NB4 (cell line): Measurements from ENCODE around the gene UAP1.

Experiments
- DNase-seq: peaks from one replicate; pipeline ENCODE4 v3.0.0; 2010; ENCODE audit warnings: low read depth
- H3K4me3 ChIP-seq: one replicate; pipeline ENCODE4 v1.5.1; 2011; ENCODE audit warnings: mild to moderate bottlenecking, low read depth, low read length, moderate library complexity
- MYC ChIP-seq: IDR thresholded peaks from 2 replicates; pipeline ENCODE4 v1.6.1; 2011; ENCODE audit warnings: low read depth, low read length
- POLR2A ChIP-seq: IDR thresholded peaks from 2 replicates; pipeline ENCODE4 v1.6.1; 2011; ENCODE audit warnings: mild to moderate bottlenecking; ENCODE audit not compliant: insufficient read length; ENCODE audit errors: extremely low read depth
- TF ChIP-seq, protein P1 (sequence below): IDR thresholded peaks from 2 replicates; pipeline ENCODE4 v1.6.1; 2011; ENCODE audit warnings: low read depth, low read length
- TF ChIP-seq, protein P2 (sequence below): IDR thresholded peaks from one replicate; pipeline ENCODE4 v1.5.1; 2012; ENCODE audit warnings: low read depth, low read length

Gene UAP1

DNA sequence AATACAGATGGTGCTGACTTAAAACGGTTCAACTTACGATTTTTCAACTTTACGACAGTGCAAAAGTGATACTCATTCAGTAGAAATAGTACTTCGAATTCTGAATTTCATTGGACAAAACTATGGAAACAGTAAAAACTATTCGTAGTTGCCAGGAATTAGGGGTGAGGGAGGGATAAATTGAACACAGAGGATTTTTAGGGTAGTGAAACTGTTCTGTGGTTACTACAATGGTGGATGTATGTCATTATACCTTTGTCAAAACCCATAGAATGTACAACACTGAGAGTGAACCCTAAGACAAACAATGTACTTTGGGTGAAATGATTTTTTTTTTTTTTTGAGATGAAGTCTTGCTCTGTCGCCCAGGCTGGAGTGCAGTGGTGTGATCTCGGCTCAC is 78.2 kb downstream of the UAP1 start:
- H3K4me3 ChIP-seq = no peak overlapping the region
- no peak for DNase-seq
- TF ChIP-seq POLR2A (no peak), MYC (no peak)
- TF ChIP-seq, protein P1, sequence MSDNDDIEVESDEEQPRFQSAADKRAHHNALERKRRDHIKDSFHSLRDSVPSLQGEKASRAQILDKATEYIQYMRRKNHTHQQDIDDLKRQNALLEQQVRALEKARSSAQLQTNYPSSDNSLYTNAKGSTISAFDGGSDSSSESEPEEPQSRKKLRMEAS = no peak
- TF ChIP-seq, protein P2, sequence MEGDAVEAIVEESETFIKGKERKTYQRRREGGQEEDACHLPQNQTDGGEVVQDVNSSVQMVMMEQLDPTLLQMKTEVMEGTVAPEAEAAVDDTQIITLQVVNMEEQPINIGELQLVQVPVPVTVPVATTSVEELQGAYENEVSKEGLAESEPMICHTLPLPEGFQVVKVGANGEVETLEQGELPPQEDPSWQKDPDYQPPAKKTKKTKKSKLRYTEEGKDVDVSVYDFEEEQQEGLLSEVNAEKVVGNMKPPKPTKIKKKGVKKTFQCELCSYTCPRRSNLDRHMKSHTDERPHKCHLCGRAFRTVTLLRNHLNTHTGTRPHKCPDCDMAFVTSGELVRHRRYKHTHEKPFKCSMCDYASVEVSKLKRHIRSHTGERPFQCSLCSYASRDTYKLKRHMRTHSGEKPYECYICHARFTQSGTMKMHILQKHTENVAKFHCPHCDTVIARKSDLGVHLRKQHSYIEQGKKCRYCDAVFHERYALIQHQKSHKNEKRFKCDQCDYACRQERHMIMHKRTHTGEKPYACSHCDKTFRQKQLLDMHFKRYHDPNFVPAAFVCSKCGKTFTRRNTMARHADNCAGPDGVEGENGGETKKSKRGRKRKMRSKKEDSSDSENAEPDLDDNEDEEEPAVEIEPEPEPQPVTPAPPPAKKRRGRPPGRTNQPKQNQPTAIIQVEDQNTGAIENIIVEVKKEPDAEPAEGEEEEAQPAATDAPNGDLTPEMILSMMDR = no peak

- TF ChIP-seq, protein P2 = no peak
- TF ChIP-seq POLR2A (no peak), MYC (no peak)
Observed at GRCh38 chr1:162641114-162641513, 79.6 kb downstream of the UAP1 start.

GRCh38 chr1:162644986-162645314 is 83.4 kb downstream of the UAP1 start:
- TF ChIP-seq, protein P2 = no peak
- TF ChIP-seq POLR2A (no peak), MYC (no peak)
- TF ChIP-seq, protein P1 = no peak

More at GRCh38 chr1:162641114-162641513, 79.6 kb downstream of the UAP1 start:
- H3K4me3 ChIP-seq = no peak overlapping the region
- DNase-seq = no peak

DNA sequence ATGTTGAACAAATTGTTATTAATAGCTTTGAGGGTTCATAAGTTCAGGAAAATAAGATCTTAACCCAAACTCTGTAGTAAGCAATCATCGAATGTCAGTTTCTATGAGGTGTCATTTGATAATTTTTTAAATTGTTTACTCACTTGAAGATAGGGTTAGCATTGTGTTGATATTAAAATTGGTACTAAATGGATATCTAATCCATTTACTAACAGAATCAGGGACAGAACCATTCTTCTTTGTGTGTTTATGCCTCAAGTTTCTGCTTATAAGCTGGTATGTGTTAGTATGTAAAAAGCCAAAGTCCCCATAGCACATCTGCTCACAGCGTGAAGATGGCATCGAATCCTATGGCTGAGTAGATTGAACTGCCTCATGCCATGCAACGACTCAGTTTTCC is 84.1 kb downstream of the UAP1 start:
- TF ChIP-seq MYC (no peak), POLR2A (no peak)
- TF ChIP-seq, protein P1 = no peak
- TF ChIP-seq, protein P2 = no peak
- H3K4me3 ChIP-seq = no peak overlapping the region
- no peak for DNase-seq

More at GRCh38 chr1:162644986-162645314, 83.4 kb downstream of the UAP1 start:
- no peak for DNase-seq
- no peak overlapping the region for H3K4me3 ChIP-seq

DNA sequence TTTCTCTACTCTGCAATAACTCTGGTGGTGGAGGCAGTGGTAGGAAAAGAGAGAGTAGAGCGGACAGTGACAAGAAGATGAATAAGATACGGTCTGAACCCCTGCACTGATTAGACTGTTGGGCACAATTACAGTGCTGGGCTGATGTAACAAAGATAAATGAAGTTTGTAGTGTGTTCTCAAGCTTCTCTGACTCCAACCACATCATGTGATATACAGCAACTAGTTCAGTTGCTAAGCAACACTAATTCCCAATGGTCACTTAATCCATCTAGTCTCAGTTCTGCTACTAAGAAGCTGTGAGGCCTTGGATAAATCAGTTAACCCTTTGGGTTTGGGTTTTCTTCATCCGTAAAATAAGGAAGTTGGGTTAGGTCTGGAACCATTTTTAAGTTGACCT is 88.1 kb downstream of the UAP1 start:
- DNase-seq = no peak
- no peak overlapping the region for H3K4me3 ChIP-seq
- TF ChIP-seq, protein P2 = no peak
- TF ChIP-seq, protein P1 = no peak
- TF ChIP-seq POLR2A (no peak), MYC (no peak)
